Esophagus muscularis mucosa (tissue), 4 donors: ENCODE results near the gene DIDO1. TPM values are rescaled to one million over a fixed set of nuclear protein-coding genes. Genes with fewer than 3 reads are reported as not detected.
A peak's percentile ranks its signal among the peaks of the same experiment; 100 is the strongest.
"Not testable (repeated sequence)": the region's sequence is repeated elsewhere in the genome, so short reads cannot be mapped to it uniquely, and the experiment has no call there.

Source experiments
- DNase-seq: peaks from one replicate; pipeline ENCODE4 v3.0.0-alpha.2; 2017; ENCODE audit errors: extremely low spot score
- H3K27ac ChIP-seq, 4 donors: fragments of 200-600 bp; sonication (generic); replicated peaks in 1 of 4; 1 replicate in 3 of 4; 2 replicates in 1 of 4; pipeline ENCODE4 v1.5.1; 2016 to 2019; ENCODE audit warnings: mild to moderate bottlenecking in 1 of 4
- H3K27me3 ChIP-seq, 4 donors: fragments of 200-600 bp; sonication (generic); one replicate each; pipeline versions ENCODE4 v1.5.1 to v1.6.0; 2016 to 2019
- H3K36me3 ChIP-seq, 4 donors: fragments of 200-600 bp; sonication (generic); one replicate each; pipeline ENCODE4 v1.5.1; 2016 to 2019
- H3K4me1 ChIP-seq, 4 donors: fragments of 200-600 bp; sonication (generic); one replicate each; pipeline ENCODE4 v1.5.1; 2016 to 2019
- H3K4me3 ChIP-seq, 4 donors: fragments of 200-600 bp; sonication (generic); 1 replicate in 2 of 4; 2 replicates in 2 of 4; pipeline ENCODE4 v1.5.1; 2016 to 2019; ENCODE audit warnings: mild to moderate bottlenecking in 4 of 4, moderate library complexity in 1 of 4
- H3K9me3 ChIP-seq, 4 donors: fragments of 200-600 bp; sonication (generic); 1 replicate in 3 of 4; 2 replicates in 1 of 4; pipeline ENCODE4 v1.5.1; 2016 to 2019
- EP300 ChIP-seq: sonication (generic); formaldehyde crosslinking; IDR thresholded peaks from one replicate; pipeline ENCODE4 v1.6.1; 2017; ENCODE audit warnings: antibody characterized with exemption
- POLR2A ChIP-seq: fragments of 450-650 bp; IDR thresholded peaks from one replicate; pipeline ENCODE4 v1.6.1; 2017; ENCODE audit warnings: antibody characterized with exemption, moderate library complexity, mild to moderate bottlenecking, low read depth
- POLR2AphosphoS5 ChIP-seq, 2 donors: sonication (generic); formaldehyde crosslinking; IDR thresholded peaks; one replicate each; pipeline ENCODE4 v1.6.1; 2017; ENCODE audit warnings: antibody characterized with exemption in 2 of 2
- WGBS: methylation state at CpG from one replicate; pipeline ENCODE4 v1.1.5; 2018; 5-methylcytosine and 5-hydroxymethylcytosine counted together
- intact Hi-C: fragments of 100-400 bp; cut with DNase I; formaldehyde crosslinking; loops from one replicate; pipeline ENCODE4 v1.15.1; 2023
- total RNA-seq, 4 donors: library from RNA; depleted of rRNA; stranded (reverse); fragments of >200 nt; gene quantifications; one replicate each; pipeline versions ENCODE4 v1.1.0 to v1.2.1, GENCODE V29; 2016
- TF ChIP-seq, protein P1 (sequence below), 3 experiments: fragments of 200-600 bp in 2 of 3; fragments of 450-650 bp in 1 of 3; sonication (generic) in 2 of 3; IDR thresholded peaks; one replicate each; pipeline ENCODE4 v1.5.1; 2017 to 2019; ENCODE audit warnings: antibody characterized with exemption in 3 of 3, mild to moderate bottlenecking in 2 of 3, moderate library complexity in 1 of 3

The DIDO1 gene
- total RNA-seq, 4 donors from 2014 or later: 48.9 to 61.6 (median 55.7) TPM

DNA sequence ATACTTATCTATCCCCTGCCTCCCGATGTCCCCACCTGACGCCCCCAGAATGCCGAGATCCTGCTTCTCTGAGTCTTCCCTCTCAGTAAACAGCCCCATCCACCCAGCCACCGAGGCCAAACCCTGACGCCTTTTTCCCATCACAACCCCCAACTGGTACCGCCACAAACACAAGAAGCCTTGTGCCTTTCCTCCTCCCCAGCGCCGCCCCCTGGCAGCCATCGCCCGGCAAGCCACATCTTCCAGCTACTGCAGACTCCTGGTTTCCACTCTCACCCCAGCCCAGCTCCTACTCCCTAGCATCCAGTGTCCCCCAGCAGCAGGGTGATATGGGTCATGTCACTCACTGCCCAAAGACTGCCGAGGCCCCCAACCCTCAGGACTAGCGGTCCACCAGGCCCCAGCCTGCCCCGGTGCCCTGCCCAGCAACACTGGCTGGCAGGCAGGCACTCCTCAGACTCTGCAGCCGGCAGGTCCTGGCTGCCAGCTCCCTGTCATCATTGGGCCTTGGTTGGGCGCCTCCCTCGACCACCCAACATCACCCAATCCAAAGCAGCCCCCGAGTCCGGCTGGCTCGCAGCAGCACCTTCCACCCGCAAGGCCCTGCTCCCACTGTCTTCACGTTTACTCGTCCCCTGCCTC is 75.9 kb downstream of the DIDO1 start:
- H3K27ac ChIP-seq: peak overlapping the region in 1 of 4 donors; percentile 40
- no peak for TF ChIP-seq POLR2A
- no peak for TF ChIP-seq EP300
- TF ChIP-seq POLR2AphosphoS5 (IDR thresholded peaks at IDR 0.05): no peak
- TF ChIP-seq, protein P1, sequence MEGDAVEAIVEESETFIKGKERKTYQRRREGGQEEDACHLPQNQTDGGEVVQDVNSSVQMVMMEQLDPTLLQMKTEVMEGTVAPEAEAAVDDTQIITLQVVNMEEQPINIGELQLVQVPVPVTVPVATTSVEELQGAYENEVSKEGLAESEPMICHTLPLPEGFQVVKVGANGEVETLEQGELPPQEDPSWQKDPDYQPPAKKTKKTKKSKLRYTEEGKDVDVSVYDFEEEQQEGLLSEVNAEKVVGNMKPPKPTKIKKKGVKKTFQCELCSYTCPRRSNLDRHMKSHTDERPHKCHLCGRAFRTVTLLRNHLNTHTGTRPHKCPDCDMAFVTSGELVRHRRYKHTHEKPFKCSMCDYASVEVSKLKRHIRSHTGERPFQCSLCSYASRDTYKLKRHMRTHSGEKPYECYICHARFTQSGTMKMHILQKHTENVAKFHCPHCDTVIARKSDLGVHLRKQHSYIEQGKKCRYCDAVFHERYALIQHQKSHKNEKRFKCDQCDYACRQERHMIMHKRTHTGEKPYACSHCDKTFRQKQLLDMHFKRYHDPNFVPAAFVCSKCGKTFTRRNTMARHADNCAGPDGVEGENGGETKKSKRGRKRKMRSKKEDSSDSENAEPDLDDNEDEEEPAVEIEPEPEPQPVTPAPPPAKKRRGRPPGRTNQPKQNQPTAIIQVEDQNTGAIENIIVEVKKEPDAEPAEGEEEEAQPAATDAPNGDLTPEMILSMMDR (IDR thresholded peaks at IDR 0.05): no peak
- intact Hi-C loops: no loop called here
- H3K4me1 ChIP-seq: no peaks in the 10 kb centered on the region
- 87% methylated on average over 18 of the region's 22 CpGs for WGBS
- H3K9me3 ChIP-seq: no peaks in the 10 kb centered on the region
- DNase-seq: no peak
- no peaks in the 10 kb centered on the region for H3K27me3 ChIP-seq
- H3K4me3 ChIP-seq: no peak overlapping the region
- peaks cover 5 to 51% (median 40%) of the 10 kb centered on the region in 4 donors for H3K36me3 ChIP-seq

DNA sequence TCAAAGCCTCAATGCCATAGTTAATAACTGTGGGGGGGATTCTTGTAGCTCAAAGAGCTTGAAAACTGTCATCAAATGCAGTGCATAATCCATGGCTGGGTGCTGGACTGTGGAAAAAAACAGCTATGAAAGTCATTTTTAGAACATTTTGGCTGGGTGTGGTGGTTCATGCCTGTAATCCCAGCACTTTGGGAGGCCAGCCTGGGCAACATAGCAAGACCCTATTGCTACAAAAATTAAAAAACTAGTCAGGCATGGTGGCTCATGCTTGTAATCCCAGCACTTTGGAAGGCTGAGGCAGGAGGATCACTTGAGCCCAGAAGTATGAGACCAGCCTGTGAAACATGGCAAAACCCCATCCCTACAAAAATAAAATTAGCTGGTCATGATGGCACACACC is 76.9 kb downstream of the DIDO1 start:
- DNase-seq: no peak
- Histone ChIP-seq H3K27ac (no peak overlapping the region), H3K4me1 (no peaks in the 10 kb centered on the region), H3K9me3 (no peaks in the 10 kb centered on the region), H3K27me3 (no peaks in the 10 kb centered on the region), H3K4me3 (no peak overlapping the region), H3K36me3 (peaks cover 5 to 48% (median 35%) of the 10 kb centered on the region in 4 donors)
- TF ChIP-seq, protein P1 (IDR thresholded peaks at IDR 0.05): no peak
- no peak for TF ChIP-seq EP300
- no peak for TF ChIP-seq POLR2A
- no peak for TF ChIP-seq POLR2AphosphoS5 (IDR thresholded peaks at IDR 0.05)
- intact Hi-C loops: no loop called here

DNA sequence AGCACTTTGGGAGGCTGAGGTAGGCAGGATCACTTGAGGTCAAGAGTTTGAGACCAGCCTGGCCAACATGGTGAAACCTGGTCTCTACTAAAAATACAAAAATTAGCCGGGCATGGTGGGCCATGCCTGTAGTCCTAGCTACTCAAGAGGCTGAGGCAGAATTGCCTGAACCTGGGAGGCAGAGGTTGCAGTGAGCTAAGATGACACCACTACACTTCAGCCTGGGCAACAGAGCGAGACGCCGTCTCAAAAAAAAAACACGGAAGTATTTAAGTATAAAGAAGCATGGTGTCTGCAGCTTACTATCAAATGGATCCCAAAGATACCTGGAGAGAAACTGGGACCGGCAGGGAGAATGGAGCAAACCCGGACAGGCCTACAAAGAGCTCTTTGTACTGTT is 77.4 kb downstream of the DIDO1 start:
- H3K4me3 ChIP-seq, intact Hi-C loops, DNase-seq, H3K9me3 ChIP-seq, H3K27ac ChIP-seq, H3K4me1 ChIP-seq, H3K27me3 ChIP-seq: not testable (repeated sequence)
- H3K36me3 ChIP-seq: peaks cover 5 to 43% (median 29%) of the 10 kb centered on the region in 4 donors
- 92% methylated on average over 7 of the region's 7 CpGs for WGBS

DNA sequence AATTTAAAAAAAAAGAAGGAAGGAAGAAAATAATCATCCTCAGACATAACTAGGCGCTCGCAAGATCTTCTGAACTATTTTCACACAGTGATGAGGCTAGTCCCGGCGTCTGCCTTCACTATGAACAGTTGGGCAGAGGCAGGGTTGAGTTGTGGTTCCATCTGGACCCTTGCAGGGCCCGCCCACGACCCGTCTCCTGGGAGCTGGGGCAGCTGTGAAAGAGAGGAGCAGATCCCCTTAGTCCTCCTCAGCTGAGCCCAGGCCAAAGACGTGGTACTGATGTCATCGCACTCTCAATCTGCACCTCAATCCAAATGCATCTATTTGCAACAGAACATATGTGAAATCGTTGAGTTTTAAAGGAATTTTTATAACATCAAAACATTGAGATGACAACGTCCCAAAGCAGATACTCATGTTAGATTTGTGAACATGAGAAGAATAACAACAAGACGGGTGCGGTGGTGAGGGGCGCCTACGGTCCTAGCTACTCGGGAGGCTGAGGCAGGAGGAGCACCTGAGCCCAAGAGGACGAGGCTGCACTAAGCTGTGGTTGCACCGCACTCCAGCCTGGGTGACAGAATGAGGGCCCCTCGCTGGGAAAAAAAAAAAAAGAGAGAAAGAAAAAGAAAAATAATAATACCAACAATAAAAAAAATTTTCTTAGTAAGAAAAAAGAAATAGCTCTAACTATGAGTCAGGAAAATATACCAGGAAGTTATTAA is 80.0 kb downstream of the DIDO1 start:
- peaks cover 0 to 19% (median 7%) of the 10 kb centered on the region in 4 donors for H3K36me3 ChIP-seq
- no peaks in the 10 kb centered on the region for H3K4me1 ChIP-seq
- H3K9me3 ChIP-seq: no peaks in the 10 kb centered on the region
- DNase-seq: no peak
- WGBS: 89% methylated on average over 19 of the region's 19 CpGs
- no peak overlapping the region for H3K4me3 ChIP-seq
- TF ChIP-seq POLR2A: no peak
- TF ChIP-seq EP300: no peak
- TF ChIP-seq POLR2AphosphoS5 (IDR thresholded peaks at IDR 0.05): no peak
- TF ChIP-seq, protein P1 (IDR thresholded peaks at IDR 0.05): no peak
- no peak overlapping the region for H3K27ac ChIP-seq
- intact Hi-C loops: no loop called here
- no peaks in the 10 kb centered on the region for H3K27me3 ChIP-seq

DNA sequence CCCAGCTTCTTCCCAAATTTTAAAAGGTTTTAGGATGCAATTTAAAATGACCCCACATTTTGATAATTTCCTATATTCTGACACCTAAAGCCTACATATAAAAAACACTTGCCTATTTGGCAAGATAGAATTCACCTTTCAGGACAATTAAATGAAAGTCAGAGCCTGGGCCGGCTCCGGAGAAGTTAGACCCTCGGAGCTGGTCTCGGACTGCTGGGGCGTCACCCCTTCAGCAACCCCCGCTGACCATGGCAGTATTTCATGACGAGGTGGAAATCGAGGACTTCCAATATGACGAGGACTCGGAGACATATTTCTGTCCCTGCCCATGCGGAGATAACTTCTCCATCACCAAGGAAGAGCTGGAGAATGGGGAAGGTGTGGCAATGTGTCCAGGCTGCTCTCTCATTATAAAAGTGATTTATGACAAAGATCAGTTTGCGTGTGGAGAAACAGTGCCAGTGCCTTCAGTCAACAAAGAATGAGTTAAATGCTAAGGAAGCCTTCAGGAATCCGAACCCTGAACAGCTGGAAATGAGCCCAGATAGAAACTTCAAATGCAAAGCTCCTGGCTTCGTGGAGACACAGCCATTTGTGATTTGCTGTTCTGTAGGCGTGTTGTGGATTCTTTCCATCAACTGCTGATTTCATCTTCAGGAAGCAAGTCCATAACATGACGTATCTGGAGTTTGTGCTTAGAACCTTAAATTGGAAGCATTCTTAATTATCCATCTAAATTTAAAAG is 80.7 kb downstream of the DIDO1 start:
- H3K27ac ChIP-seq: no peak overlapping the region
- 87% methylated on average over 16 of the region's 16 CpGs for WGBS

More for the DNA sequence above, 80.7 kb downstream of the DIDO1 start:
- intact Hi-C loops: no loop called here
- Histone ChIP-seq H3K4me1 (no peaks in the 10 kb centered on the region), H3K27me3 (no peaks in the 10 kb centered on the region), H3K4me3 (no peak overlapping the region), H3K9me3 (no peaks in the 10 kb centered on the region), H3K36me3 (peaks cover 0 to 20% (median 6%) of the 10 kb centered on the region in 4 donors)
- TF ChIP-seq, protein P1 (IDR thresholded peaks at IDR 0.05): no peak
- TF ChIP-seq POLR2AphosphoS5 (IDR thresholded peaks at IDR 0.05): no peak
- no peak for TF ChIP-seq EP300
- TF ChIP-seq POLR2A: no peak
- no peak for DNase-seq
